ENCODE measurements around the gene TRAF3IP1. TPM values are rescaled to one million over a fixed set of nuclear protein-coding genes. Genes with fewer than 3 reads are reported as not detected.

The TRAF3IP1 gene
- total and polyA plus RNA-seq, 8 donors, result 4.7 to 10.3 (median 6.9) TPM

DNA sequence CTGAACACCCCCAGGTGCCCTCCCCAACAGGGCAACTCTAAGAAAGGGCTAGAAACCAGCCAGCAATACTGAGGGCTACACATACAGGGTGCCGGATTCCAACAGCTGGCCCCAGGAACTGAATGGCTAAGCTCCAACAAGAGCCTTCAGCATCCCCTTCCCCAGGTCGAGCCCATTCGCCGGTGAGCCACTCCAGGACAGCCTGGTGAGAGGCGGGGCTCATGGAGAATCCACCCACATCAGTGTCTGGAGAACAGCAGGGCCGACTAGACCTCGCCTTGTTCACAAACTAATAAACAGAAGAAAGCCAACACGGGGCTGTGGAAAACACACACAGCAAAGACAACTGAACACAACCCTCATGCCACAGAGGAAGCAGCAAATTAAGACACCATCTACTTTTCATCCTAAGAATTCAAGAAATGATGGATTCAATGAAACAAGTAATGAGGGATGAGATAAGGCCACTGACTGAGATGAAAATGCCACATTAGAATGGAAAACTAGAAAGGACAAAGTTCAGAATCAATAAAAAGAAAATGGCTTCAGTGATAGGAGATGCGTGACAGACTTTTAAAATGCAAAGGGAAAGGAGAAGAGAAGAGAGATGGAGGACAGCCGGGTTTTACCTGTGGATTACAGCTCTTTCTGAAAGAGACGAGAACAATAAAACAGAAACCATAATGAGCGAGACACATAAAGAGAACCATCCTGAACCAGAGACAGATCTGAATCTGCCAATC is 40.1 kb upstream of the TRAF3IP1 start:
- H3K4me1 ChIP-seq, result peaks cover 15 to 24% (median 20%) of the 10 kb centered on the region in 3 donors
- no peak overlapping the region for H3K27ac ChIP-seq
- H3K4me3 ChIP-seq, result no peak overlapping the region
- intact Hi-C loops (cut with DNase I), result no loop called here
- H3K27me3 ChIP-seq, result no peaks in the 10 kb centered on the region
- ATAC-seq (no peak), DNase-seq (peak in 1 of 6 donors; percentile 46), FAIRE-seq (no peak)
- peaks cover 0 to 17% (median 16%) of the 10 kb centered on the region in 3 donors for H3K36me3 ChIP-seq
- H3K9me3 ChIP-seq, result no peaks in the 10 kb centered on the region
- 85 to 88% methylated on average over 12 of the region's 12 CpGs for WGBS, 2 donors
- TF ChIP-seq, protein P1, sequence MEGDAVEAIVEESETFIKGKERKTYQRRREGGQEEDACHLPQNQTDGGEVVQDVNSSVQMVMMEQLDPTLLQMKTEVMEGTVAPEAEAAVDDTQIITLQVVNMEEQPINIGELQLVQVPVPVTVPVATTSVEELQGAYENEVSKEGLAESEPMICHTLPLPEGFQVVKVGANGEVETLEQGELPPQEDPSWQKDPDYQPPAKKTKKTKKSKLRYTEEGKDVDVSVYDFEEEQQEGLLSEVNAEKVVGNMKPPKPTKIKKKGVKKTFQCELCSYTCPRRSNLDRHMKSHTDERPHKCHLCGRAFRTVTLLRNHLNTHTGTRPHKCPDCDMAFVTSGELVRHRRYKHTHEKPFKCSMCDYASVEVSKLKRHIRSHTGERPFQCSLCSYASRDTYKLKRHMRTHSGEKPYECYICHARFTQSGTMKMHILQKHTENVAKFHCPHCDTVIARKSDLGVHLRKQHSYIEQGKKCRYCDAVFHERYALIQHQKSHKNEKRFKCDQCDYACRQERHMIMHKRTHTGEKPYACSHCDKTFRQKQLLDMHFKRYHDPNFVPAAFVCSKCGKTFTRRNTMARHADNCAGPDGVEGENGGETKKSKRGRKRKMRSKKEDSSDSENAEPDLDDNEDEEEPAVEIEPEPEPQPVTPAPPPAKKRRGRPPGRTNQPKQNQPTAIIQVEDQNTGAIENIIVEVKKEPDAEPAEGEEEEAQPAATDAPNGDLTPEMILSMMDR (IDR thresholded peaks at IDR 0.05), result no peak

DNA sequence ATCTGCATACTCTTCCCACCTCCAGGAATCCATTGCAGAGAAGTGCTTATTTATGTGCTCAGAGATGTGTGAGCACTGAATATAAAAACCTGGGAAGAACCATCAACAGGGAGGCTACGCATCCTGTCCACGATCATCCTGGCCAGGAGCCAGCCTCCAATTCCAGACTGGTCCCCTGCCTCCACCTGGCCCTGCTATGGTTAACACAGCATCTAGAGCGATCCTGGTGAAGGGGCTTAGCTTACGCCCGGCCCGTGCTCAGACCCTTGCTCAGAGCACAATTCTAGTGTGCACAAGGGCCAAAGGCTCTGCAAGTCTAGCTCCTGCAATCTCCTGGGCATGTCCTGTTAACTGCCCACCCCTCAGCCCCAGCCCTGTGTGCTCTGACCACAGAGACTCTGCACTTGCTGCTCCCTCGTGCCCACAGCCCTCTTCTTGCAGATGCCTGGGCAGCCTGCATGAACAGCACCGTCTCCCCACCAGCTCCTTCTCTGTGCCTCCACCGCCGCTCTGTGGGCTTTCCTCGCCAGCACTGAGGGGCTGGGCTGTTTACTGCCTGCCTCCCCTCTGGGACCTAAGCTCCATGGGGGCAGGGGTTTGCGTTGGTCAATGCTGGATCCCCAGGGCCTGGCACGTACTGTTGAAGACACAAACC is 38.4 kb upstream of the TRAF3IP1 start:
- FAIRE-seq, result no peak
- WGBS, 2 donors, result 87 to 91% methylated on average over 13 of the region's 13 CpGs
- ATAC-seq, result no peak
- Histone ChIP-seq H3K36me3 (peaks cover 0 to 1% (median under 1%) of the 10 kb centered on the region in 3 donors), H3K4me1 (peaks cover 32 to 39% (median 35%) of the 10 kb centered on the region in 3 donors), H3K9me3 (no peaks in the 10 kb centered on the region), H3K4me3 (no peak overlapping the region), H3K27me3 (no peaks in the 10 kb centered on the region), H3K27ac (no peak overlapping the region)
- intact Hi-C loops (cut with DNase I), result no loop called here
- TF ChIP-seq, protein P1 (IDR thresholded peaks at IDR 0.05), result no peak
- peak in 2 of 6 donors; percentile 42 to 64 for DNase-seq

DNA sequence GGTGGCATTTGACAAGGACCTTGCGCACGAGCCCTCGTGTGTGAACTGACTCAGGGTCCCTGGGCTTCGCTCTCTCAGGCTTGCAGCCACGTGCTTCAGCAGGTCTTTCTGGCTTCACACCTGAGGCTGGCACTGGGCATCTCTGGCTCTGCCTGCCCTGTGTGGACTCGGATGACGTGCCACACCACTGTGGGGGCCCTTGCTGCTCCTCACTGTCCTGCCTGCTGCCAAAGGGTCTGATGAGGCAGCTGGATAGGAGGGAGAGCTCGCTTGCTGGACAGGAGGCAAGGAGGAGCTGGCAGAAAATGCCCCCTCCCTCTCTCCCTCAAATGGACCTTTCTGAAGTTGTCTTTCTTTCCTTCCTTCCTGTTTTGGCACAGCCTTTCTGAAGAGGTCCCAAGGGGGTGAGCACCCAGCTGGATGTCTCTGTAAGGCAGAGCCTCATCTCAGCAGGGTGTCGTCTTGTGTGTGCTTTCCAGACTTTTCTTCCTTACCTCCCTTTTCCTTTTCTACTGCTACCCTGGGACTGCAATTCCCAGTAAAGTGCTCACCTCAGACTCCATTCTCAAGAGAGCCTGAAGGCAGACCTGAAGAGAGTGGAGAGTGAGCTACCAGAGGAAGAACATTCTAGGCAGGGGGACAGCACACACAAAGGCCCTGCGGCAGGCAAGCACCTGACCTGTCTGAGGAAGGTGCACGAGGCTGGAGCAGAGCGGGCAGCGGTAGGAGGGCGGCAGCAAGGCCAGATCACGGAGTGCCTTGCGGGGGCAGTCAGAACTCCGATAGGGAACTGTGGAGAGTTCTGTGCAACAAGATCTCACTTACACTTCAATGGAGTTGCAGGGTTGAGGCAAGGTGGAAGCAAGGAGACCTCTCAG is 37.2 kb upstream of the TRAF3IP1 start:
- no peaks in the 10 kb centered on the region for H3K36me3 ChIP-seq
- no peaks in the 10 kb centered on the region for H3K9me3 ChIP-seq
- intact Hi-C loops (cut with DNase I), result no loop called here
- H3K4me1 ChIP-seq, result peaks cover 36 to 44% (median 41%) of the 10 kb centered on the region in 3 donors
- no peak for FAIRE-seq
- TF ChIP-seq, protein P1 (IDR thresholded peaks at IDR 0.05), result no peak
- no peak for ATAC-seq
- 90% methylated on average over 16 to 17 of the region's 17 CpGs for WGBS, 2 donors
- H3K27me3 ChIP-seq, result no peaks in the 10 kb centered on the region
- H3K4me3 ChIP-seq, result no peak overlapping the region
- DNase-seq, result peak in 2 of 6 donors; percentile 30 to 60
- peak overlapping the region in 3 of 4 donors; percentile 0 to 100 (median 96) for H3K27ac ChIP-seq

DNA sequence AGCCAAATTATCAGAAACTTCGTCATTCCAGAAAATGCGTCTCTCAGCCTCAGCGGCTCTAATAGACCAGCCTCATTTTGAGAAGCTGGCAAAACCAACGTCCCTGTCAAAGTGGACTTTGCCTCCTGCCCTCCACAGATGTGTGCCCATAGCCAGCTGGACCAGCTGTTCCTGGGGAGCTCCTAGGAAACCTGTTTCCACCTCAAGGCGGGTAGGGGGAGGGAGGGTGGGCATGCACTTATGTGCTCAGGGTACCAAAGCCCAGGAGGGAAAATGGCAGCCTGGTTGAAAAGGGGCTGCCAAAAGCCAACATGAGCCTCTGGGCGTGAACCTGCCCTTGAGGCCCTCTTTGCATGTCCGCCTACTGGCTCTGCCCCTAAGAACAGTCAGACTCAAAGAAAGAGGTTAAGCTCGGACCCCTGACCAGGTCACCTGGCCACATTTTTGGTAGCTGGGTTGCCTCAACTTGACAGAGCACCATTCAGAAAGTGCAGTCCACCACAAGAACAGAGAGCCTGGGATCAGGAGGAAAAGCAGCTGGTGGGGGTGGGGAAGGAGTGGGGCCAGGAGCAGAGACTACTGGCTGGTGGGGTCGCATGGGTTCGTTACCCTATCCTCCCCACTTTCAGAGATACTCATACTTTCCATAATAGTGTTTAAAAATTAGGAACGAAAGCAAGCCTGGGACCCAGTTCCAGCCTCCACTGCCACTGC is 35.4 kb upstream of the TRAF3IP1 start:
- no peaks in the 10 kb centered on the region for H3K9me3 ChIP-seq
- TF ChIP-seq, protein P1 (IDR thresholded peaks at IDR 0.05), result no peak
- peak overlapping the region in 2 of 4 donors; percentile 9 to 83 for H3K4me3 ChIP-seq
- no peaks in the 10 kb centered on the region for H3K36me3 ChIP-seq
- peak overlapping the region; percentile 96 to 100 (median 98) for H3K27ac ChIP-seq
- FAIRE-seq, result no peak
- intact Hi-C loops (cut with DNase I), result no loop called here
- H3K4me1 ChIP-seq, result peaks cover 36 to 50% (median 48%) of the 10 kb centered on the region in 3 donors
- H3K27me3 ChIP-seq, result no peaks in the 10 kb centered on the region
- peak; percentile 6 to 23 (median 14) for ATAC-seq
- 35 to 38% methylated on average over 11 of the region's 11 CpGs for WGBS, 2 donors
- peak in 5 of 6 donors; percentile 50 to 80 (median 68) for DNase-seq

All from pancreas (tissue), 10 donors.